HCT116 (cell line): ENCODE measurements around the gene FOXA1. TPM values are rescaled to one million over a fixed set of nuclear protein-coding genes. Genes with fewer than 3 reads are reported as not detected.

Experiments used
- ATAC-seq: fragments of 200-7000 bp; cut with Tn5 transposase; 2 replicates; pipeline ENCODE4 v1.9.1; 2020; ENCODE audit warnings: mild to moderate bottlenecking, moderate library complexity
- BruUV-seq: library from RNA; stranded (reverse); fragments of 400-500 nt; replicated peaks from 2 replicates; lab custom pipeline; 2021; lab: Mats Ljungman, UMichigan
- CTCF ChIA-PET: fragments of 300-600 bp; sonication (Branson Sonifier 250); formaldehyde crosslinking; loops from one replicate; lab custom pipeline; 2021; ENCODE audit warnings: antibody characterized with exemption; lab: Charles Lee
- POLR2A ChIA-PET: fragments of 300-600, 350-600 bp; sonication (Branson Sonifier 250); formaldehyde crosslinking; loops from one replicate; lab custom pipeline; 2021; ENCODE audit warnings: antibody characterized with exemption; lab: Charles Lee
- RAD21 ChIA-PET, 2 experiments: fragments of 300-600 bp; sonication (Branson Sonifier 250); formaldehyde crosslinking; loops; one replicate each; lab custom pipeline; 2023; ENCODE audit warnings: low total read pairs in 2 of 2; ENCODE audit not compliant: uncharacterized antibody in 2 of 2, unreplicated experiment in 2 of 2, low non-redundant PET in 1 of 2; lab: Charles Lee
- DNase-seq: peaks from one replicate; pipeline ENCODE4 v3.0.0-alpha.2; 2010; ENCODE audit warnings: low read depth, low spot score
- H2AFZ ChIP-seq: fragments of 200-600 bp; shearing (Covaris generic), sonication (generic); 2 replicates; pipeline ENCODE4 v1.6.1; 2017; ENCODE audit warnings: low read depth, mixed run types, mixed read lengths, antibody characterized with exemption, low read length; ENCODE audit not compliant: poor library complexity, severe bottlenecking
- H3K27ac ChIP-seq: 2 replicates; pipeline ENCODE4 v1.5.1; 2012; ENCODE audit warnings: low read depth, low read length
- H3K27me3 ChIP-seq: fragments of 200-600 bp; sonication (generic); 2 replicates; pipeline ENCODE4 v1.6.1; 2016; ENCODE audit warnings: mixed run types, low read length, mixed read lengths; ENCODE audit not compliant: insufficient read depth
- H3K36me3 ChIP-seq, 2 experiments: fragments of 200-500 bp in 1 of 2; fragments of 200-600 bp in 1 of 2; sonication (Bioruptor generic) in 1 of 2; sonication (generic) in 1 of 2; 2 replicates each; pipeline versions ENCODE4 v1.5.1 to v1.6.1; 2014 to 2016; ENCODE audit warnings: low read length in 2 of 2, inconsistent platforms in 1 of 2, mixed read lengths in 1 of 2, mixed run types in 1 of 2; ENCODE audit not compliant: insufficient read depth in 2 of 2, control insufficient read depth in 1 of 2
- H3K4me1 ChIP-seq, 2 experiments: fragments of 200-600 bp in 1 of 2; sonication (generic) in 1 of 2; 2 replicates each; pipeline versions ENCODE4 v1.5.1 to v1.6.1; 2012 to 2017; ENCODE audit warnings: low read length in 2 of 2, inconsistent platforms in 1 of 2, mild to moderate bottlenecking in 1 of 2, mixed read lengths in 1 of 2, mixed run types in 1 of 2, moderate library complexity in 1 of 2; ENCODE audit not compliant: insufficient read depth in 2 of 2, control insufficient read depth in 1 of 2
- H3K4me2 ChIP-seq: fragments of 200-600 bp; sonication (generic); 2 replicates; pipeline ENCODE4 v1.6.1; 2017; ENCODE audit warnings: mixed run types, low read length, mixed read lengths
- H3K4me3 ChIP-seq, 2 experiments: fragments of 200-600 bp in 1 of 2; sonication (generic) in 1 of 2; replicated peaks in 1 of 2; 2 replicates each; pipeline ENCODE4 v1.5.1; 2011 to 2016; ENCODE audit warnings: low read length in 2 of 2, control low read depth in 1 of 2, low read depth in 1 of 2, mild to moderate bottlenecking in 1 of 2, mixed read lengths in 1 of 2, mixed run types in 1 of 2
- H3K79me2 ChIP-seq: fragments of 200-600 bp; sonication (generic); 2 replicates; pipeline ENCODE4 v1.6.1; 2017; ENCODE audit warnings: mild to moderate bottlenecking, mixed run types, low read length, moderate library complexity, mixed read lengths; ENCODE audit not compliant: insufficient read depth
- H3K9ac ChIP-seq: fragments of 200-600 bp; sonication (generic); 2 replicates; pipeline ENCODE4 v1.6.1; 2016; ENCODE audit warnings: low read length, mixed read lengths
- H3K9me2 ChIP-seq: fragments of 200-600 bp; sonication (generic), shearing (Covaris generic); 2 replicates; pipeline ENCODE4 v1.6.1; 2017; ENCODE audit warnings: mixed run types, mild to moderate bottlenecking, moderate library complexity; ENCODE audit not compliant: insufficient read depth
- H3K9me3 ChIP-seq, 2 experiments: fragments of 200-500 bp in 1 of 2; fragments of 200-600 bp in 1 of 2; sonication (Bioruptor generic) in 1 of 2; sonication (generic) in 1 of 2; 2 replicates each; pipeline ENCODE4 v1.6.1; 2014 to 2017; ENCODE audit warnings: low read length in 2 of 2, mixed read lengths in 2 of 2, inconsistent platforms in 1 of 2, low read depth in 1 of 2, mild to moderate bottlenecking in 1 of 2, mixed run types in 1 of 2, moderate library complexity in 1 of 2; ENCODE audit not compliant: control insufficient read depth in 1 of 2, insufficient read depth in 1 of 2
- H4K20me1 ChIP-seq: fragments of 200-600 bp; sonication (generic), shearing (Covaris generic); 2 replicates; pipeline ENCODE4 v1.6.1; 2017; ENCODE audit warnings: mixed run types, mild to moderate bottlenecking, moderate library complexity; ENCODE audit not compliant: insufficient read depth
- CBX3 ChIP-seq: IDR thresholded peaks from 2 replicates; pipeline ENCODE4 v1.6.1; 2012; ENCODE audit warnings: low read depth
- CTCF ChIP-seq, 3 experiments: fragments of 200-600 bp in 1 of 3; sonication (generic) in 1 of 3; IDR thresholded peaks in 2 of 3; conservative IDR thresholded peaks in 1 of 3; 2 replicates each; pipeline ENCODE4 v1.5.1; 2012 to 2017; ENCODE audit warnings: low read depth in 2 of 3, low read length in 2 of 3, antibody characterized with exemption in 1 of 3, borderline replicate concordance in 1 of 3, control low read depth in 1 of 3, mild to moderate bottlenecking in 1 of 3, mixed read lengths in 1 of 3, mixed run types in 1 of 3, moderate library complexity in 1 of 3; ENCODE audit not compliant: insufficient read depth in 1 of 3
- SIN3A ChIP-seq: IDR thresholded peaks from 2 replicates; pipeline ENCODE4 v1.6.1; 2012; ENCODE audit warnings: low read depth
- SP1 ChIP-seq: IDR thresholded peaks from 2 replicates; pipeline ENCODE4 v1.6.1; 2012; ENCODE audit warnings: low read depth
- TCF7L2 ChIP-seq: IDR thresholded peaks from 2 replicates; pipeline ENCODE4 v1.7.0; 2011; ENCODE audit warnings: borderline replicate concordance, inconsistent platforms; ENCODE audit not compliant: insufficient read depth, insufficient read length; ENCODE audit errors: extremely low read depth
- YY1 ChIP-seq: IDR thresholded peaks from 2 replicates; pipeline ENCODE4 v1.6.1; 2011; ENCODE audit warnings: low read length, low read depth, moderate library complexity, mild to moderate bottlenecking; ENCODE audit not compliant: insufficient replicate concordance; ENCODE audit errors: extremely low read depth
- intact Hi-C: fragments of 100-400 bp; cut with micrococcal nuclease; formaldehyde crosslinking; loops from 2 replicates; pipeline ENCODE4 v1.10.0; 2022
- total RNA-seq: library from RNA; stranded (reverse); gene quantifications from one replicate; pipeline ENCODE4 v1.2.1, GENCODE V29; 2021; ENCODE audit not compliant: unreplicated experiment
- TF ChIP-seq, protein P1 (sequence below): IDR thresholded peaks from 2 replicates; pipeline ENCODE4 v1.6.1; 2011; ENCODE audit warnings: mild to moderate bottlenecking, low read length, moderate library complexity; ENCODE audit not compliant: insufficient replicate concordance; ENCODE audit errors: extremely low read depth

Gene FOXA1
- total RNA-seq, 1 experiment from 2014 or later: 1.3 TPM

GRCh38 chr14:37597914-37598746 lies 3.1 kb upstream of the FOXA1 start:
- no peaks in the 10 kb centered on the region for H3K9me3 ChIP-seq
- H3K79me2 ChIP-seq: no peaks in the 10 kb centered on the region
- no peaks in the 10 kb centered on the region for H3K27me3 ChIP-seq
- no peak overlapping the region for H2AFZ ChIP-seq
- no peak overlapping the region for H3K9ac ChIP-seq
- ChIA-PET POLR2A (no interaction called here), RAD21 (no interaction called here), CTCF (interaction anchor here (1.1 kb wide), 1 partner anchor 366 kb away, joined by 3 read pairs; no protein-coding TSS in a partner anchor)
- TF ChIP-seq SP1 (no peak), CBX3 (no peak), TCF7L2 (no peak)
- no peak overlapping the region for H3K4me2 ChIP-seq
- ATAC-seq (no peak), DNase-seq (no peak)
- no peaks in the 10 kb centered on the region for H3K9me2 ChIP-seq
- BruUV-seq: no TSS peak
- H4K20me1 ChIP-seq: no peaks in the 10 kb centered on the region
- H3K36me3 ChIP-seq: no peaks in the 10 kb centered on the region
- H3K4me1 ChIP-seq: peaks cover 5 to 14% of the 10 kb centered on the region in 2 experiments; a peak in 3 of 4 replicates
- H3K4me3 ChIP-seq: no peak overlapping the region
- H3K27ac ChIP-seq: no peak overlapping the region
- intact Hi-C loops: no loop called here

DNA sequence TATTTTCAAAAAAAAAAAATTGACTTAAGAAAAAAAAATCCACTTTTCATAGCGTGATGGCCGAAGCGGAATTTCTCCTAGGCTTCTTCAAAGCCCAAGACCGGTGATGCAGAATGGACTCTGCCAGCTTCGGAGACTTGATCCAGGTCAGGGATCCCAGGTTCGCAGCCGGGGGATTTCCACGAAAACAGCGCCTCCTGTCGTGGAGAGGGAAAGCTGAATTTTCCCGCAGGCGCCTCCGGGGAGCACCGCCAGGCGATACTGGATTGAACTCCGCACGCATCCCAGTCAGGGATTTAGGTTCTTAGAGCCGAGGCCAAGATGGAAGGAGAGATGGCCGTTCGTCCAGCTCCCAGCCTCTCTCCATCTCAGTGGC lies 2.5 kb upstream of the FOXA1 start:
- RAD21 ChIA-PET: no interaction called here
- CTCF ChIA-PET: interaction anchor here (0.7 to 1.1 kb wide), 2 partner anchors 350 to 365 kb away, joined by 3 read pairs; no protein-coding TSS in a partner anchor
- Histone ChIP-seq H3K9ac (no peak overlapping the region), H3K9me3 (no peaks in the 10 kb centered on the region), H2AFZ (no peak overlapping the region), H3K4me2 (no peak overlapping the region), H3K27me3 (no peaks in the 10 kb centered on the region), H4K20me1 (no peaks in the 10 kb centered on the region), H3K36me3 (no peaks in the 10 kb centered on the region), H3K9me2 (no peaks in the 10 kb centered on the region), H3K79me2 (no peaks in the 10 kb centered on the region), H3K4me3 (no peak overlapping the region), H3K27ac (no peak overlapping the region), H3K4me1 (peaks cover 5 to 14% of the 10 kb centered on the region in 2 experiments; a peak in 3 of 4 replicates)
- intact Hi-C loops: no loop called here
- POLR2A ChIA-PET: no interaction called here
- DNase-seq (no peak), ATAC-seq (no peak)
- TF ChIP-seq SIN3A: no peak
- TF ChIP-seq CTCF (IDR thresholded peaks at IDR 0.05 in 2 of 3, conservative IDR thresholded peaks at IDR 0.05 in 1 of 3; ENCODE audit: borderline replicate concordance in 1 of 3, insufficient read depth in 1 of 3, low read depth in 2 of 3, low read length in 2 of 3): peak in 2 of 3 experiments; percentile 22 to 30; a peak in 3 of 6 replicates
- TF ChIP-seq SP1: no peak
- no peak for TF ChIP-seq YY1
- TF ChIP-seq, protein P1, sequence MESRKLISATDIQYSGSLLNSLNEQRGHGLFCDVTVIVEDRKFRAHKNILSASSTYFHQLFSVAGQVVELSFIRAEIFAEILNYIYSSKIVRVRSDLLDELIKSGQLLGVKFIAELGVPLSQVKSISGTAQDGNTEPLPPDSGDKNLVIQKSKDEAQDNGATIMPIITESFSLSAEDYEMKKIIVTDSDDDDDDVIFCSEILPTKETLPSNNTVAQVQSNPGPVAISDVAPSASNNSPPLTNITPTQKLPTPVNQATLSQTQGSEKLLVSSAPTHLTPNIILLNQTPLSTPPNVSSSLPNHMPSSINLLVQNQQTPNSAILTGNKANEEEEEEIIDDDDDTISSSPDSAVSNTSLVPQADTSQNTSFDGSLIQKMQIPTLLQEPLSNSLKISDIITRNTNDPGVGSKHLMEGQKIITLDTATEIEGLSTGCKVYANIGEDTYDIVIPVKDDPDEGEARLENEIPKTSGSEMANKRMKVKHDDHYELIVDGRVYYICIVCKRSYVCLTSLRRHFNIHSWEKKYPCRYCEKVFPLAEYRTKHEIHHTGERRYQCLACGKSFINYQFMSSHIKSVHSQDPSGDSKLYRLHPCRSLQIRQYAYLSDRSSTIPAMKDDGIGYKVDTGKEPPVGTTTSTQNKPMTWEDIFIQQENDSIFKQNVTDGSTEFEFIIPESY: no peak
- no TSS peak for BruUV-seq
